H9 (cell line): ENCODE measurements around the gene IQCF2. TPM values are rescaled to one million over a fixed set of nuclear protein-coding genes. Genes with fewer than 3 reads are reported as not detected.

ENCODE experiments used
- DNase-seq: peaks from one replicate; pipeline ENCODE4 v3.0.0-alpha.2; 2017
- H2AFZ ChIP-seq: one replicate; pipeline ENCODE4 v1.6.1; 2013; ENCODE audit warnings: mild to moderate bottlenecking, low read length, control low read depth, moderate library complexity
- H2AK5ac ChIP-seq: 2 replicates; pipeline ENCODE4 v1.6.1; 2013; ENCODE audit warnings: low read length, control low read depth, mixed read lengths; ENCODE audit not compliant: insufficient read length
- H2BK120ac ChIP-seq: one replicate; pipeline ENCODE4 v1.6.1; 2013; ENCODE audit warnings: low read depth, mild to moderate bottlenecking, low read length, control low read depth, inconsistent platforms; ENCODE audit not compliant: poor library complexity, severe bottlenecking
- H2BK12ac ChIP-seq: 2 replicates; pipeline ENCODE4 v1.6.1; 2013; ENCODE audit warnings: low read length, control low read depth, mixed read lengths, low read depth; ENCODE audit not compliant: insufficient read length
- H2BK15ac ChIP-seq: 2 replicates; pipeline ENCODE4 v1.6.1; 2013; ENCODE audit warnings: low read depth, low read length, control low read depth
- H2BK20ac ChIP-seq: one replicate; pipeline ENCODE4 v1.6.1; 2013; ENCODE audit warnings: low read depth, mild to moderate bottlenecking, low read length, control low read depth, inconsistent platforms; ENCODE audit not compliant: poor library complexity, severe bottlenecking
- H2BK5ac ChIP-seq: 2 replicates; pipeline ENCODE4 v1.6.1; 2013; ENCODE audit warnings: low read length, control low read depth, mixed read lengths; ENCODE audit not compliant: insufficient read length
- H3K14ac ChIP-seq: 2 replicates; pipeline ENCODE4 v1.6.1; 2013; ENCODE audit warnings: low read length, control low read depth; ENCODE audit not compliant: insufficient read depth
- H3K18ac ChIP-seq: 2 replicates; pipeline ENCODE4 v1.6.1; 2013; ENCODE audit warnings: low read depth, mild to moderate bottlenecking, mixed read lengths, low read length, control low read depth; ENCODE audit not compliant: insufficient read length
- H3K23ac ChIP-seq: 2 replicates; pipeline ENCODE4 v1.6.1; 2013; ENCODE audit warnings: low read length, control low read depth, mixed read lengths, low read depth; ENCODE audit not compliant: insufficient read length
- H3K23me2 ChIP-seq: 2 replicates; pipeline ENCODE4 v1.6.1; 2013; ENCODE audit warnings: low read depth, mild to moderate bottlenecking, mixed read lengths, low read length, control low read depth; ENCODE audit not compliant: insufficient read length, poor library complexity, severe bottlenecking
- H3K27ac ChIP-seq: 2 replicates; pipeline ENCODE4 v1.5.1; 2013; ENCODE audit warnings: low read length, control low read depth, mixed read lengths, low read depth; ENCODE audit not compliant: insufficient read length
- H3K27me3 ChIP-seq: 2 replicates; pipeline ENCODE4 v1.6.1; 2013; ENCODE audit warnings: low read length, control low read depth, inconsistent platforms; ENCODE audit not compliant: insufficient read depth
- H3K4ac ChIP-seq: 2 replicates; pipeline ENCODE4 v1.6.1; 2013; ENCODE audit warnings: low read depth, mild to moderate bottlenecking, control low read depth, inconsistent platforms, low read length, moderate library complexity
- H3K4me1 ChIP-seq: 2 replicates; pipeline ENCODE4 v1.6.1; 2013; ENCODE audit warnings: low read length, control low read depth, inconsistent platforms; ENCODE audit not compliant: insufficient read depth
- H3K4me2 ChIP-seq: 2 replicates; pipeline ENCODE4 v1.6.1; 2013; ENCODE audit warnings: low read length, control low read depth, mixed read lengths; ENCODE audit not compliant: insufficient read length, insufficient read depth
- H3K56ac ChIP-seq: 2 replicates; pipeline ENCODE4 v1.6.1; 2013; ENCODE audit warnings: low read depth, mild to moderate bottlenecking, mixed read lengths, low read length, control low read depth; ENCODE audit not compliant: insufficient read length
- H3K79me1 ChIP-seq: 2 replicates; pipeline ENCODE4 v1.6.1; 2013; ENCODE audit warnings: low read depth, mild to moderate bottlenecking, moderate library complexity, low read length, control low read depth, inconsistent platforms; ENCODE audit not compliant: insufficient read depth, poor library complexity, severe bottlenecking
- H3K79me2 ChIP-seq: 2 replicates; pipeline ENCODE4 v1.6.1; 2013; ENCODE audit warnings: low read length, control low read depth, inconsistent platforms; ENCODE audit not compliant: insufficient read depth
- H3K9ac ChIP-seq: 2 replicates; pipeline ENCODE4 v1.6.1; 2013; ENCODE audit warnings: low read length, control low read depth, mixed read lengths; ENCODE audit not compliant: insufficient read length; ENCODE audit errors: extremely low read depth
- H3K9me3 ChIP-seq: one replicate; pipeline ENCODE4 v1.6.1; 2013; ENCODE audit warnings: low read depth, low read length, inconsistent platforms; ENCODE audit not compliant: control insufficient read depth
- H3T11ph ChIP-seq: one replicate; pipeline ENCODE4 v1.6.1; 2013; ENCODE audit warnings: mild to moderate bottlenecking, low read length, control low read depth, inconsistent platforms
- H4K20me1 ChIP-seq: one replicate; pipeline ENCODE4 v1.6.1; 2013; ENCODE audit not compliant: control insufficient read depth, insufficient read length, insufficient read depth
- H4K5ac ChIP-seq: 2 replicates; pipeline ENCODE4 v1.6.1; 2013; ENCODE audit warnings: low read depth, mild to moderate bottlenecking, mixed read lengths, low read length, control low read depth; ENCODE audit not compliant: insufficient read length
- H4K8ac ChIP-seq: replicated peaks from 2 replicates; pipeline ENCODE4 v1.6.1; 2013; ENCODE audit warnings: low read length, control low read depth, mixed read lengths, low read depth; ENCODE audit not compliant: insufficient read length
- H4K91ac ChIP-seq: 2 replicates; pipeline ENCODE4 v1.6.1; 2013; ENCODE audit warnings: low read depth, mild to moderate bottlenecking, moderate library complexity, mixed read lengths, low read length, control low read depth; ENCODE audit not compliant: insufficient read length
- H3K27ac Mint-ChIP-seq, 3 experiments: 2 replicates in 2 of 3; 3 replicates in 1 of 3; pipeline ENCODE4 v1.8.0; 2020 to 2021; ENCODE audit warnings: mixed read lengths in 3 of 3, mild to moderate bottlenecking in 1 of 3, moderate library complexity in 1 of 3
- H3K27me3 Mint-ChIP-seq: 2 replicates; pipeline ENCODE4 v1.8.0; 2021; ENCODE audit warnings: low read depth, mild to moderate bottlenecking, moderate library complexity, mixed read lengths
- H3K36me3 Mint-ChIP-seq, 3 experiments: 2 replicates in 2 of 3; 3 replicates in 1 of 3; pipeline ENCODE4 v1.8.0; 2020 to 2021; ENCODE audit warnings: low read depth in 3 of 3, mixed read lengths in 3 of 3; ENCODE audit not compliant: insufficient read depth in 1 of 3
- H3K4me1 Mint-ChIP-seq, 2 experiments: 2 replicates each; pipeline ENCODE4 v1.8.0; 2020; ENCODE audit warnings: mixed read lengths in 2 of 2
- H3K4me3 Mint-ChIP-seq, 2 experiments: 2 replicates in 1 of 2; 3 replicates in 1 of 2; pipeline ENCODE4 v1.8.0; 2020 to 2021; ENCODE audit warnings: mild to moderate bottlenecking in 2 of 2, mixed read lengths in 2 of 2, moderate library complexity in 1 of 2
- H3K9me3 Mint-ChIP-seq, 2 experiments: 2 replicates in 1 of 2; 3 replicates in 1 of 2; pipeline ENCODE4 v1.8.0; 2020; ENCODE audit warnings: mild to moderate bottlenecking in 2 of 2, mixed read lengths in 2 of 2, moderate library complexity in 1 of 2
- WGBS: extraction: QIAGEN DNeasy Blood & Tissue Kit; methylation state at CpG from one replicate; pipeline ENCODE4 v1.1.7; 2013; ENCODE audit warnings: missing lambda C conversion rate, low lambda C conversion rate, mixed read lengths; ENCODE audit not compliant: insufficient read length; ENCODE audit errors: extremely low coverage; 5-methylcytosine and 5-hydroxymethylcytosine counted together
- total RNA-seq: library from RNA; stranded (reverse); gene quantifications from 2 replicates; pipeline ENCODE4 v1.2.1, GENCODE V29; 2021
- TF ChIP-seq, protein P1 (sequence below): fragments of 200-600 bp; sonication (generic); conservative IDR thresholded peaks from 3 replicates; pipeline ENCODE4 v1.8.0; 2021; ENCODE audit warnings: antibody characterized with exemption, mild to moderate bottlenecking

IQCF2 gene
- total RNA-seq, 1 experiment from 2014 or later, result not detected

- no CpG with 5 or more reads among the region's 2 CpGs for WGBS
- Histone ChIP-seq H3K4ac (no peak overlapping the region), H3K9me3 (no peaks in the 10 kb centered on the region), H3K23me2 (no peaks in the 10 kb centered on the region), H3K4me1 (no peaks in the 10 kb centered on the region; the same call in 1 of the 2 replicates), H2BK120ac (no peak overlapping the region), H3K79me1 (no peaks in the 10 kb centered on the region), H3K18ac (no peak overlapping the region), H4K8ac (no peak overlapping the region), H3K27ac (no peak overlapping the region), H3T11ph (no peak overlapping the region), H2BK15ac (no peak overlapping the region), H4K20me1 (no peaks in the 10 kb centered on the region), H2AFZ (no peak overlapping the region), H4K5ac (no peak overlapping the region), H3K23ac (no peak overlapping the region), H2AK5ac (no peak overlapping the region), H3K4me2 (no peak overlapping the region), H2BK20ac (no peak overlapping the region), H3K9ac (no peak overlapping the region), H3K14ac (no peak overlapping the region), H2BK5ac (no peak overlapping the region), H2BK12ac (no peak overlapping the region), H3K56ac (no peak overlapping the region), H3K79me2 (no peaks in the 10 kb centered on the region), H3K27me3 (no peaks in the 10 kb centered on the region), H4K91ac (no peak overlapping the region)
- DNase-seq, result no peak
- Mint-ChIP-seq H3K9me3 (peaks cover 27 to 32% of the 10 kb centered on the region in 2 experiments), H3K27ac (no peak overlapping the region), H3K4me3 (no peak overlapping the region), H3K4me1 (peaks cover 15 to 16% of the 10 kb centered on the region in 2 experiments), H3K36me3 (peaks cover 13 to 32% (median 18%) of the 10 kb centered on the region in 3 experiments), H3K27me3 (peaks cover 15% of the 10 kb centered on the region)
- TF ChIP-seq, protein P1, sequence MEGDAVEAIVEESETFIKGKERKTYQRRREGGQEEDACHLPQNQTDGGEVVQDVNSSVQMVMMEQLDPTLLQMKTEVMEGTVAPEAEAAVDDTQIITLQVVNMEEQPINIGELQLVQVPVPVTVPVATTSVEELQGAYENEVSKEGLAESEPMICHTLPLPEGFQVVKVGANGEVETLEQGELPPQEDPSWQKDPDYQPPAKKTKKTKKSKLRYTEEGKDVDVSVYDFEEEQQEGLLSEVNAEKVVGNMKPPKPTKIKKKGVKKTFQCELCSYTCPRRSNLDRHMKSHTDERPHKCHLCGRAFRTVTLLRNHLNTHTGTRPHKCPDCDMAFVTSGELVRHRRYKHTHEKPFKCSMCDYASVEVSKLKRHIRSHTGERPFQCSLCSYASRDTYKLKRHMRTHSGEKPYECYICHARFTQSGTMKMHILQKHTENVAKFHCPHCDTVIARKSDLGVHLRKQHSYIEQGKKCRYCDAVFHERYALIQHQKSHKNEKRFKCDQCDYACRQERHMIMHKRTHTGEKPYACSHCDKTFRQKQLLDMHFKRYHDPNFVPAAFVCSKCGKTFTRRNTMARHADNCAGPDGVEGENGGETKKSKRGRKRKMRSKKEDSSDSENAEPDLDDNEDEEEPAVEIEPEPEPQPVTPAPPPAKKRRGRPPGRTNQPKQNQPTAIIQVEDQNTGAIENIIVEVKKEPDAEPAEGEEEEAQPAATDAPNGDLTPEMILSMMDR, result no peak
Measured at GRCh38 chr3:51904034-51904823, 42.8 kb downstream of the IQCF2 start.
